ENCODE results near the gene CCT3.
A peak's percentile ranks its signal among the peaks of the same experiment; 100 is the strongest.

CCT3 gene

GRCh38 chr1:156368889-156369684 is 31.0 kb upstream of the CCT3 start, which contains the start of gene RHBG:
Gene RHBG (plus strand): TSS chr1:156369211. CDS start chr1:156369250, 39 bp downstream.
- ATAC-seq (ENCODE audit: low read depth) (peak; percentile 87), DNase-seq (ENCODE audit: low spot score) (no peak)
- Histone ChIP-seq H3K4me1 (ENCODE audit: insufficient read depth, poor library complexity, severe bottlenecking) (peaks cover 3% of the 10 kb centered on the region), H3K4me3 (ENCODE audit: severe bottlenecking) (peak within 1 kb of the TSS; percentile 37), H3K9me3 (ENCODE audit: severe bottlenecking) (no peaks in the 10 kb centered on the region), H3K27ac (ENCODE audit: poor library complexity, severe bottlenecking) (no peak within 1 kb of the TSS), H3K36me3 (ENCODE audit: low read depth) (no peaks in the 10 kb centered on the region), H3K27me3 (ENCODE audit: insufficient read depth, poor library complexity, severe bottlenecking) (no peaks in the 10 kb centered on the region)
- TF ChIP-seq, protein P1, sequence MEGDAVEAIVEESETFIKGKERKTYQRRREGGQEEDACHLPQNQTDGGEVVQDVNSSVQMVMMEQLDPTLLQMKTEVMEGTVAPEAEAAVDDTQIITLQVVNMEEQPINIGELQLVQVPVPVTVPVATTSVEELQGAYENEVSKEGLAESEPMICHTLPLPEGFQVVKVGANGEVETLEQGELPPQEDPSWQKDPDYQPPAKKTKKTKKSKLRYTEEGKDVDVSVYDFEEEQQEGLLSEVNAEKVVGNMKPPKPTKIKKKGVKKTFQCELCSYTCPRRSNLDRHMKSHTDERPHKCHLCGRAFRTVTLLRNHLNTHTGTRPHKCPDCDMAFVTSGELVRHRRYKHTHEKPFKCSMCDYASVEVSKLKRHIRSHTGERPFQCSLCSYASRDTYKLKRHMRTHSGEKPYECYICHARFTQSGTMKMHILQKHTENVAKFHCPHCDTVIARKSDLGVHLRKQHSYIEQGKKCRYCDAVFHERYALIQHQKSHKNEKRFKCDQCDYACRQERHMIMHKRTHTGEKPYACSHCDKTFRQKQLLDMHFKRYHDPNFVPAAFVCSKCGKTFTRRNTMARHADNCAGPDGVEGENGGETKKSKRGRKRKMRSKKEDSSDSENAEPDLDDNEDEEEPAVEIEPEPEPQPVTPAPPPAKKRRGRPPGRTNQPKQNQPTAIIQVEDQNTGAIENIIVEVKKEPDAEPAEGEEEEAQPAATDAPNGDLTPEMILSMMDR (IDR thresholded peaks at IDR 0.05; ENCODE audit: poor library complexity, severe bottlenecking), result no peak

DNA sequence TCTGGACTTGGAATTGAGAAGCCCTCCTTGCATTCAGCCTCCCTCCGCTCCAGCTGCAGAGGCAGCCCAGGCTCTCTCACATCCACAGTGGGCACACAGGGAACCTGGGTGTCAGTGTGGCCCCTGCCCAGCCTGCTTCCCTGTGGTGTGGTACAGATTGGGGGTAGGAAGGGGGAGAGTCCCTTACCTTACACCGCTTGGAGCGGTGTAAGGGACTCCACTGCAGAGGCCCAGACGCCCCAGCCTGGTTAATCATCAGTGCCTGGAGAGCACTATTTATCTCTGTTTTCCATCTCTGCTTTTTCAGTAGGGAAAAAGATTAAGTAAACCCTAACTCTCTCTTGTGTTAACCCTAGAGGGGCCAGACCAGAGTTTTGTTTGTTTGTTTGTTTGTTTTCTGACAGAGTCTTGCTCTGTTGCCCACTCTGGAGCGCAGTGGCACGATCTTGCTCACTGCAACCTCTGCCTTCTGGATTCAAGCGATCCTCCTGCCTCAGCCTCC is 30.1 kb upstream of the CCT3 start:
- TF ChIP-seq, protein P1 (IDR thresholded peaks at IDR 0.05; ENCODE audit: poor library complexity, severe bottlenecking), result no peak
- H3K4me3 ChIP-seq (ENCODE audit: severe bottlenecking), result no peak overlapping the region
- H3K27me3 ChIP-seq (ENCODE audit: insufficient read depth, poor library complexity, severe bottlenecking), result no peaks in the 10 kb centered on the region
- ATAC-seq (ENCODE audit: low read depth) (no peak), DNase-seq (ENCODE audit: low spot score) (no peak)
- peaks cover 3% of the 10 kb centered on the region for H3K4me1 ChIP-seq (ENCODE audit: insufficient read depth, poor library complexity, severe bottlenecking)
- H3K27ac ChIP-seq (ENCODE audit: poor library complexity, severe bottlenecking), result no peak overlapping the region
- H3K9me3 ChIP-seq (ENCODE audit: severe bottlenecking), result no peaks in the 10 kb centered on the region
- H3K36me3 ChIP-seq (ENCODE audit: low read depth), result no peaks in the 10 kb centered on the region

GRCh38 chr1:156367383-156368156 is 29.5 kb upstream of the CCT3 start:
- H3K36me3 ChIP-seq (ENCODE audit: low read depth), result no peaks in the 10 kb centered on the region
- no peaks in the 10 kb centered on the region for H3K27me3 ChIP-seq (ENCODE audit: insufficient read depth, poor library complexity, severe bottlenecking)
- TF ChIP-seq, protein P1 (IDR thresholded peaks at IDR 0.05; ENCODE audit: poor library complexity, severe bottlenecking), result no peak
- H3K4me1 ChIP-seq (ENCODE audit: insufficient read depth, poor library complexity, severe bottlenecking), result peaks cover 3% of the 10 kb centered on the region
- DNase-seq (ENCODE audit: low spot score) (no peak), ATAC-seq (ENCODE audit: low read depth) (no peak)
- no peak overlapping the region for H3K4me3 ChIP-seq (ENCODE audit: severe bottlenecking)
- H3K9me3 ChIP-seq (ENCODE audit: severe bottlenecking), result no peaks in the 10 kb centered on the region
- no peak overlapping the region for H3K27ac ChIP-seq (ENCODE audit: poor library complexity, severe bottlenecking)

- Histone ChIP-seq H3K4me3 (ENCODE audit: severe bottlenecking) (no peak overlapping the region), H3K27ac (ENCODE audit: poor library complexity, severe bottlenecking) (no peak overlapping the region), H3K9me3 (ENCODE audit: severe bottlenecking) (no peaks in the 10 kb centered on the region), H3K4me1 (ENCODE audit: insufficient read depth, poor library complexity, severe bottlenecking) (peaks cover 3% of the 10 kb centered on the region), H3K36me3 (ENCODE audit: low read depth) (no peaks in the 10 kb centered on the region), H3K27me3 (ENCODE audit: insufficient read depth, poor library complexity, severe bottlenecking) (no peaks in the 10 kb centered on the region)
- TF ChIP-seq, protein P1 (IDR thresholded peaks at IDR 0.05; ENCODE audit: poor library complexity, severe bottlenecking), result no peak
- no peak for ATAC-seq (ENCODE audit: low read depth)
- no peak for DNase-seq (ENCODE audit: low spot score)
Measured at GRCh38 chr1:156366378-156367166, 28.5 kb upstream of the CCT3 start.

Measured in RWPE2 (cell line).